HG02840 (cell line): Measurements from ENCODE around the gene IL1F10.
"Not testable (repeated sequence)": the region's sequence is repeated elsewhere in the genome, so short reads cannot be mapped to it uniquely, and the experiment has no call there.

Experiments
- ATAC-seq: cut with Tn5 transposase; IDR thresholded peaks from one replicate; pipeline ENCODE4 v1.9.1; 2021; ENCODE audit warnings: mild to moderate bottlenecking, moderate library complexity, moderate number of reproducible peaks; ENCODE audit not compliant: unreplicated experiment, low FRiP score

The IL1F10 gene

DNA sequence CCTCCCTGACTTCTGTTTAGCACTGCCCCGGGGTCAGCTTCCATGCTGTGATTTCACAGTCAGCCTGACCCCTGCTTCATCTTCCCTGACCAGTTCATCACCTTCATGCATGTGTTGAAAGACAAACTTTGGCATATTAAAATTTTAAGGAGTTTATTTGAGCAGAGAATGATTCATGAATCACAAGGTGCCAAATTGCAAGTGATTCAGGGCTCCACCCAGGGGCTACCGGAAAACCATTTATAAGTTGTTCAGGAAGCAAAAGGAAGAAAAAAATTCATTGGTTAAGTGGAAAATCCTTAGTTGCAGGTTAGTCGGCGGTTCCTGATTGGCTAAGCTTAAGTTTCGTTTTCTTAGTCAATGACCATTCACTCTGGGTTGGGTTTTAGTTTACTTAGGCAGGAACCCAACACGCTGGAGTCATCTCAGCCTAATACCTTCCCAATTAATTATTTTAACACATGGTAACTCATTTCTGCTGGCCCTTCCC is 10.6 kb downstream of the IL1F10 start:
- ATAC-seq: no peak

DNA sequence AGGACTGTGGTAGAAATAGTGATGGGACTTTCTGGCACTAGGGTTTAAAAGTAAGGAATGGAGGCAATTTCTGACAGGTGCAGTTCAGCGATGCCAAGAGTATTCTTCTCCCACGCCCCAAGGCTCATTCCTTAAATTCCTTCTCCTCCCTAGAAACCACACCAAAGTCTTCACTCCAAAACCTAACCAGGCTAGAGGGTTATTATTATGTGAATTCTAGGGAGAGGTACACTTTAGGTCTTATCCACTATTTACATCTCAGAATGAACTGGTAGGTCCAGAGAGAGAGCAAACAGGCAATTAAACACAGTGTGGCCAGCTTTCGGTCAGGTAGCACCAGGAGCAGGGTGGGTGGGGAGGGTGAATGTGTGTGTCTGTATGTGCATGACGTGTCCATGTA is 11.4 kb downstream of the IL1F10 start:
- ATAC-seq: no peak

DNA sequence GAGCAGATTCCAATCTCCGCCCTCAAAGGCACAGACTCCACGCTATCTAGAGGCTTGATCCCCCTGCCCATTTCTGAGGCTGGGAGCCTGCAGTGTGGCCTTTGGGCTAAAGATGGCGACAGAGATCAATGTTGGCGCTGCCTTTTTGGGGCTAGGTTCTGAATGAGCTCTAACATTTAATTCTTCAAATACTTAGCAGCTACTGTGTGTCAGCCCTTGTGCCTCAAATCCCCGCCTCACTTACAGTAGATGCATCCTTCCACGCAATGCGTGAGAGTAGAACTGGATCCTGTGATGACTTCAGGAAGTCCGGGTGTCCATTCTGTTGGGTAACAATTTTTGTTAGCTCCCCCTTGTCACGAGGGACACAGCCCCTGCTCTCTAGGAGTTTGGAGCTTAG is 12.4 kb downstream of the IL1F10 start:
- ATAC-seq: no peak

DNA sequence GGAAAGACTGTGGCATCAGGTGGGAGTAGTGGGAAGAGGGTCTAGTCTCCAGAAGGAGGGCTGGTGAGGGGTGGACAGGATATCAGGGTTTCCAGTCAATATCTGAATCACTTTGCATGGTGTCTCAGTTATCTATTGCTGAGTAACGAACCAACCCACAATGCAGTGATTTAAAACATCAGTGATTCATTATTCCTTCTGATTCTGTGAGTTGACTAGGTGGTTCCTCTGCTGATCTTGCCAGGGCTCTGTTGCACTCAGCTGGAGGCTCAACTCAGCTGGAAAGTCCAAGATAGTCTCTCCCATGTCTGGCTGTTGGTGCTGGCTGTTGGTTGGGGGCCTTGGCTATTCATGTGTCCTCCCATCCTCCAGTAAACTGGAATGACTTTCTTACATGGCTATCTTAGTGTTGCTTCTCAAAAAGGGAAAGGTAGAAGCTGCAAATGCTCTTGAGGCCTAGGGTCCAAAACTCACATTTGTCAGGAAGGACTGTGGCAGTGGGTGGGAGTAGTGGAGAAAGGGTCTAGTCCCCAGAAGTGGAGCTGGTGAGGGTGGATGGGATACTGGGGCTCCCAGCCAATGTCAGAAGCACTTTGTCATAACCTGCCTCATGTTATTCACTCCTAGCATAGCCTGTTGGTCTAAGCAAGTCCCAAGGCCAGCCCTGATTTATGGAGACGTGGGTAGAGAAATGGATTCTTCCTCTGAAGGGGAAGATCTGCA is 13.9 kb downstream of the IL1F10 start:
- no peak for ATAC-seq

DNA sequence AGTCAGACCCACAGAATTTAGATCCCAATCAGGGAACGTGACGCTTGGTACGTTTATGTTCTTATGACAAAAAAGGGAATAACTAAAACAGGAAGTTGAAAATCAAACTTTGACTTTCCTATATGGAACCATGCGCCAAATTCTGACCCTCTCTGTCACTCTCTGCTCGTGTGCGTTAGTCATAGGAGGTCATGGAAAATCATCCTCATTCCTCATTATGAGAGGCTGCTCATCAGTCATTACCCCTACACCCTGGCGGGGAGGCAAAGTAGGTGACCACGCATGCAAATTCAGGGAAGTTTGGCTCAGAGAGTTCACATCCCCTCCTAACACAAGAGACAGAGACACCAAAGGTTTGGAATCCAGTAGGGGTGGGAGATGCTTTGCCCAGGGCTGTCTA is 15.5 kb downstream of the IL1F10 start:
- ATAC-seq: no peak

DNA sequence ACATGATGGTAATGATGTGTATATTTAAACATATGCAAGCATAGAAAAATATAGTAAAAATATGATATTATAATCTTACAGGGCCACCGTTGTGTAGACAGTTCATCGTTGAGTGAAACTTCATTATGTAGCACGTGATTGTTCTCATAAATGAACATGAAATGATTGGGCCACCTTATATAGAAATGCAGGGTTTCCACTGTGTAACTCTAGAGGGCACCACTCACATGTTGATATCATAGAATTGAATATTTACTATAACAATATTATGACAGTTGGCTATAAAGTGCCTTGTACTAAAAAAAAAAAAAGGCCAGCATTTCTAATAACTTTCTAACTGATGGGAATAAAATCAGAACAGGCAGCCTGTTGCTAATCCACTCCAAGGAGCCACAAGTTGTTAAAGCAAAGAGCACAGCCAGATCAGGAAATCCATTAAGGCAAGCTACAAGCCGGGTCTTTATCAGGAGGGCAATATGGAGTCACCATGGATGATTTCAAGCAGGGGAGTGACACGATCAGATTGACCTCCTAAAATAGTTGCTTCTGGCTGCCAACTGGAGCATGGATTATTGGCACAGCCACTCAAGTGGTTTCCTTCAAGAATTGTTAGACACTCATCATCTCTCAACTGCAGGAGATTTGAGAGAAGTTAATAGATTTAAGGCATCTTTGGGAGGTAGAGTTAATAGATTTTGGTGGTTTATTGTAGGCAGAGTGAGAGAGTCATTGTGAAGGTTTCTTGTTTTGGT is 16.7 kb downstream of the IL1F10 start:
- no peak for ATAC-seq

DNA sequence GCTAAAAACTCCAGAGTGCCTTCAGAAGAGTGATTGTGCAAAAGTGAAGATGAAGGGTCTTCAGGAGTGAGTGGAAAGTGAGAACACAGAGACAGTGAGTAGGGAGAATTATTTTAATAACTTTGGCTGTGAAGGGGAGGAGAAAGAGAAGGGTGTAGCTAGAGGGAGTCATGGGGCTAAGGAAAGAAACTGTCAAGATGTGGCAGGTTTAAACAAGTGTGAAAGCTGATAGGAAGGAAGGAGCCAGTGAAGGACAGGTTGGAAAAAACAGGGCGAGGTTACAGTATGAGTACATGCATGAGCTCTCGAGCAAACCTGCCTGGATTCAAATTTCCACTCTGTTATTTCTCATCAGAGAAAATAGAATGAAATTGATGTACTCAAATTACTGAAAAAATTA is 17.8 kb downstream of the IL1F10 start:
- ATAC-seq: no peak

DNA sequence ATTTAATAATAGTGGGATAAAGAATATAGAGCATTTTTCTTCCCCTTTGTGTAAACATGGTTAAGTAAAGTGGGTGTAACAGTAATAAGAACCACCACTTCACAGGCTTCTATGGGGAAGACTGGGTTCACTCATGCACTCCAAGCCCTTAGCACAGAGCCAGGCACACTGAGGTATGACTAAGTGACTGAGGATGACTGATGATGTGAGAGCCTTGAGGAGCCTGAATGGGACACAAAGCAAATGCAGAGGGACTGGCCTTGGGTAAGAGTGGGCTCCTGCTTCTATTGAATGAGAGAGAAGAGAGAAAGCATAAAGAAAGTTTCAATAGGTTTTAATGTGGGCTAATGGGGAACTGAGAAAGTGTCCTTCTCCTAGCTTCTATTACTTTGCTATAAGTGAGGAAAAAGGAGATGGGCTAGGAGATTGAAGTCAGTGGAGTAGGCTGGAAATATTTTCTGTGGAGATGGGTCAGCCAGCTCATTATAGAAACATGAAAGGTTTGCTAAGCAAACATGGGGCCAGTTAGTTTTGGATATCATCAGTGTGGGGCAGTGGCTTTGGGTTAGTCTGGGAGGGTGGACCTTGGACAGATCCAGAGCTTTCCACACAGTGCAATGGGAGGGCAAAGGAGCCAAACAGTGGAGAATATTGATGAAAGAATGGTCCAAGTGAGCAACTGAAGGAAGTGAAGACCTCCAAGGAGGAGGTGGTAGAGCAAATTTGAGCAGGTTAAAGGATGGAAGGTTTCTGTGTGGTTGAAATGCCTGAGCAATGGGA is 20.6 kb downstream of the IL1F10 start:
- no peak for ATAC-seq

DNA sequence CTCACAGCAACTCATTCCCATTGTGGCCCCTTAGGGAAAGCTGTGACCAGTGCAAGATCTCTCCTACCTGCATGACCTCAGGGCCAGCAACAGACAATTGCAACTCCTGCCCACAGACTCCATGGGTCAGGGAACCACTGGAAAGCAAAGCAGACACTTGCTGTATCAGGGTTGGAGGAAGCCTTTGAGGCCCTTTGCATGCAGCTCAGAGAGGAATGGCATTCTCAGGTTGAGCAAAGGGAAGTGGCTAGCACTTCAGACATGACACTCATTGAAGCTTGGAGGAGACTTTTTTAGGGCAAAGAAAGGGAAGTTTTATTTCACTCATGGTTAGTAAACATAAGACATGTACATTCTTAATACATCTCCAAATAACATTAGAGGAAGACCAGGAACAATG is 22.1 kb downstream of the IL1F10 start:
- no peak for ATAC-seq

DNA sequence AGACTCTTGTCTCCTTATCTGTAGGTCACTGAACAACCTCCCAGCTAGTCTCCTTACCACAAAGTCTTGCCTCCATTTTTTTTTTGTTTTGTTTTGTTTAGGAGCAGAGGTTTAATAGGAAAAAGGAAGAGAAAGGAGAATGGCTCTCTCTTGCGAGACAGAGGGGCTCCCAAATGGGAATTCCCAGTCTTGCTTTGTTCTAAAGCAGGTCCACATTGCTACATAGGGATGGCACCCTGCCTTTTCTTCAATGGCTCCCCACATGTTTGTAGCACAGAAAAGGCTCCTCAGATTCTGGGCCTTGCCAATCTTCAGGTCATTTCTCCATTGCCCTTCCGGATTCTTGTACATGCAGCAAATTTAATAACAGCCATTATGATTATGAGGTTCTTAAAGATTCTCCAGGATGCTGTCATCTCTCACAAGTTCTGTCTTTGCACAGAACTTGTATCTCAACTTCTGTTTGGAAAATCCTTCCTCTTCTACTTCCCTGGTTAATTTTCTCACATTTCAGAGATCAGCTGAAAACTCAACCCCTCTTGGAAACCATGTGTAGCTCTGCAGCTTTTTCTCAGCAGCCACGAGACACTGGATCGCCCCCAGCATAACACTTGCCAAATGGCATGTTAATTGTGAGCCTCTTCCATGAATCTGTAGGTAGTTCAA is 23.6 kb downstream of the IL1F10 start:
- no peak for ATAC-seq

DNA sequence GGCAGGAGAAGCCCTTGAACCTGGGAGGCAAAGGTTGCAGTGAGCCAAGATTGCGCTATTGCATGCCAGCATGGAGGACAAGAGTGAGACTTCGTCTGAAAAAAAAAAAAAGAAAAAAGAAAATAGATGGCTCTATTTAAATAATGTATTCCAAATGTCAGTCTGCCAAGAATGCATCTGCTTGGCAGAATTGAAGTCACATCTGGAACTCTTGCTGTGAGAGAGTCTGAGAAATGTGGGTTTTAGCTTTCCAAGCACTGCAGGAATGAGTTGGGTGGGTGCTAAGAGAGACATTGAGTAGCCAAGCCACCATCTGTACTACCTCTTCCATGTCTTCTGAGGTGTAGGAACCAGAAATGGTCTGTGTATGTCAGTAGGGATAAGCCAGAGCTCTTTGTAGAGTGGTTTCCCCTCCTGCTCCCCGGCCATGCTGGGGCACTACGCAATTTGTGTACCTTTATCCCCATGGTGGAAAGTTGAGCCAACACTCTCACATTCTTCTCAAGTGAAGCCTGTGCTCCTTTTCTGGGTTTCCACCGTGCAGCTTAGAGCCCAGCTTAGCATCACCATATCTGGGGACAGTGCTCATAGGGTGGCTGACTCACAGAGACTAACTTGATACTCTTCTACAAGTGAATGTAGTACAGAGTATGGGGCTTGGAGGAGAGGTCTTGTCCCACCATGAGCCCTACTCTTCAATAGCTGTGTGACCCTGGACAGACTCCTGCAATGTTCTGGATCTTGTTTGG is 25.3 kb downstream of the IL1F10 start:
- no peak for ATAC-seq

DNA sequence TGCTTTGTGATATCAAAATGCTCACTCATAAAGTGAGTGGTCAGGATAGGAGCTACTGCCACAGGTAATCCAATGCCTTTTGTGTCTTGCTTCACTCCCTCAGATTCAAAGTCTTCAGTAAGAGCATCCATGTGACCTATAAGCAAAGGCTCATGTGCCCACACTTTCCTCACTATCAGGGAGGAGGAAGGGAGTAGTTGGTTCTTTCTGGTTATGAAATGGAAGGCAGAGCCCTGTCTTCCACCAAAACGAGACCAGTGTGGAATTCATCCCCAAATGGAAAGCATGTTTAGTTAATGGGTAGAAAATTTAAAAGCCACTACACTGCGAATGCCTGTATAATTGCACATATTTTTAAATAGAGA is 25.8 kb downstream of the IL1F10 start:
- ATAC-seq: no peak

DNA sequence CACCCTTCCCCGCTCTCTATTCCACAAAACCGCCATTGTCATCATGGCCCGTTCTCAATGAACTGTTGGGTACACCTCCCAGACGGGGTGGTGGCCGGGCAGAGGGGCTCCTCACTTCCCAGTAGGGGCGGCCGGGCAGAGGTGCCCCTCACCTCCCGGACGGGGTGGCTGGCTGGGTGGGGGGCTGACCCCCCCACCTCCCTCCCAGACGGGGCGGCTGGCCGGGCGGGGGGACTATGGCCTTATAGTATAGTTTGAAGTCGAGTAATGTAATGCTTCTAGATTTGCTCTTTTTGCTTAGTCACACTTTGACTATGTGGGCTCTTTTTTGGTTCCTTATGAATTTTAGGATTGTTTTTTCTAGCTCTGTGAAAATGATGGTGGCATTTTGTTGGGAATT is 28.5 kb downstream of the IL1F10 start:
- not testable (repeated sequence) for ATAC-seq

DNA sequence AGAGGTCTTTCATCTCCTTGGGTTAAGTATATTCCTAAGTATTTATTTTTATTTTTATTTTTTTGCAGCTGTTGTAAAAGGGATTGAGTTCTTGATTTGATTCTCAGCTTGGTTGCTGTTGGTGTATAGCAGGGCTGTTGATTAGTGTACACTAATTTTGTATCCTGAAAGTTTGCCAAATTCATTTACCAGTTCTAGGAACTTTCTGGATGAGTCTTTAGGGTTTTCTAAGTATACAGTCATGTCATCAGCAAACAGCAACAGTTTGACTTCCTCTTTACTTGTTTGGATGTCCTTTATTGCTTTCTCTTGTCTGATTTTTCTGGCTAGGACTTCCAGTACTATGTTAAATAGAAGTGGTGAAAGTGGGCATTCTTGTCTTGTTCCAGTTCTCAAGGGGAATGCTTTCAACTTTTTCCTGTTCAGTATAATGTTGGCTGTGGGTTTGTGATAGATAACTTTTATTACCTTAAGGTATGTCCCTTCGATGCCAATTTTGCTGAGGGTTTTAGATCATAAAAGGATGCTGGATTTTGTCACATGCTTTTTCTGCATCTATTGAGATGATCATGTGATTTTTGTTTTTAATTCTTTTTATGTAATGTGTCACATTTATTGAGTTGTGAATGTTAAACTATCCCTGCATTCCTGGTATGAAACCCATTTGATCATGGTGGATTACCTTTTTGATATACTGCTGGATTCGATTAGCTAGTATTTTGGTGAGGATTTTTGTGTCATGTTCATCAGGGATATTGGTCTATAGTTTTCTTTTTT is 29.3 kb downstream of the IL1F10 start:
- not testable (repeated sequence) for ATAC-seq

DNA sequence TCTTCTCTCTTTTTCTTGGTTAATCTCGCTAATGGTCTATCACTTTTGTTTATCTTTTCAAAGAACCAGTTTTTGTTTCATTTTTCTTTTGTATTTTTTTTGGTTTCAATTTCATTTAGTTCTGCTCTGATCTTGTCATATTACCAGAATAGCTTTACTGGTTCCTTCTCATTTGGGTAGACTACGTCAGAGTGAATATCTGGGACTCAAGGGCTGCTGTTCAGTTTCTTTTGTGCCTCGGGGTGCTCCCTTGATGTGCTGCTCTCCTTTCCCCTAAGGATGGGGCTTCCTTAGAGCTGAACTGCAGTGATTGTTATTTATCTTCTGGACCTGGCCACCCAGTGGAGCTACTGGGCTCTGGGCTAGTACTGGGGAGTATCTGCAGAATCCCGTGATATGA is 30.3 kb downstream of the IL1F10 start:
- ATAC-seq: no peak

DNA sequence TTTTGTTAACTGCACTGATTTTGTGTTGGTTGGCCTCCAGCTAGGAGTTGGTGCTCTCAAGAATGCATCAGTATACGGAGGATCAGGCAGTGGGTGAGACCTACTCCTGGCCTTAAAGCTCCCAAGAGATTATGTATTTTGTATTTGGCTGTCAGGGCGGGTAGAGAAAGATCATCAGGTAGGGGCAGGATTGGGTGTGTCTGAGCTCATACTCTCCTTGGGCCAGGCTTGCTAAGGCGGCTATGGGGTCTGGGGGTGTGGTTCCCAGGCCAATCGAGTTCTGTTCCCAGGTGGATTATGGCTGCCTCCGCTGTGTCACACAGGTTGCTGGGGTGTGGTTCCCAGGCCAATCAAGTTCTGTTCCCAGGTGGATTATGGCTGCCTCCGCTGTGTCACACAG is 30.8 kb downstream of the IL1F10 start:
- ATAC-seq: no peak

DNA sequence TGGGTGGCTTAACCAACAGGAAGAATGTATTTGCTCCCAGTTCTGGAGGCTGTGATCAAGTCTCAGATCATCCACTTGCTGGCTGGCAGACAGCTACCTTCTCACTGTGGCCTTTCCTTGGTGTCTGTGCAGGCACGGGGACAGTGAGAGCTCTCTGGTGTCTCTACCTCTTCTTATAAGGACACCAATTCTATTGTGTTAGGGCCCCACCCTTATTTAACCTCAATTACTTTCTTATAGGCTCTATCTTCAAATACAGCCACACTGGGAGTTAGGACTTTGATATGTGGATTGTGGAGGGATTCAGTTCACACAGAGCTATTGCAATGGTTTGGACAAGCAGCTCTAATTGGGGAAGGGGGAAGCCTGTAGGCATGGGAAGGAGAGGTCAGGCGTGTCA is 34.4 kb downstream of the IL1F10 start:
- no peak for ATAC-seq

DNA sequence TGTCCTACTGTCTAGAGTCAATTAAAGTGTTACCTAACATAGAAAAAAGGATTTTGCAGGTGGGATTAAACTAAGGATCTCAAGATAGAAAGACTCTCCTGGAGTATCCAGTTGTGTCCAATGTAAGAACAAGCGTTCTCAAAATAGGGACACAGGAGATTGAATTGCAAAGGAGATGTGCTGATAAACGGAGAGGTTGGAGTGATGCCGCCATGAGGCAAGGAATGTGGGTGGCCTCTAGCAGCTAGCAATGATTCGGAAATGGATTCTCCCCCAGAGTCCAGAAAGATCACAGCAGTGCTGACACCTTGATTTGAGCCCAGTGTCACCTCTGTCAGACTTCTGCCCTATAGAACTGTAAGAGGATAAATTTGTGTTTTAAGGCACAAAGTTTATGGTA is 35.5 kb downstream of the IL1F10 start:
- no peak for ATAC-seq

DNA sequence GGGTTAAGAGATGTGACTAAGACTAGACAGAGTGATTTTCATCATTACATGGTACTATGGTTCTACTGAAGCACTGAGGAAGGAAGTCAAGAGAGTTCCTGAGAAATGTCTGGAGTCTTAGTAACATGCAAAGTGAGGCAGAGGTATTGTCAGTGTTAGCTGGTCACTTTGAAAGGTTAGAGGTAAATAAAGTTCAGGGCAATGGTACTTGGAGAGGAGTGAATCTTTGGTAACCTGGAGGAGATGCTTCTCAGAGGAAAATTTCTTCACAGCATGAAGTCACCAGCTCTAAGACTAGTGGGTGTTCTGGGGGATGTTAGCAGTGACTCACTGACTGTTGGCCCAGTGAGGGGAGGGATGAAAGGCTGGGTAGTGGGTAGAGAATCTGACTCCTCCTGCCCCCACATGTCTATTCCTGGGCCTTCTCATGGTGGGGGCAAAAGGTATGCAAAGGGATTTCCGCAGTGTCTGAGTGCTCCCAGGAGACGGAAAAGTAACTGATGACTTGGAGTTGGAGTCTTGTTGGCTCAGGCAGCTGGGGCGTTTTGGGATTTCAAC is 36.4 kb downstream of the IL1F10 start:
- ATAC-seq: no peak
